Esophagus (tissue), 2 donors: ENCODE data around the gene CLOCK. TPM values are rescaled to one million over a fixed set of nuclear protein-coding genes. Genes with fewer than 3 reads are reported as not detected.

ENCODE experiments used
- H3K27ac ChIP-seq, 2 donors: one replicate each; pipeline ENCODE4 v1.5.1; 2013; ENCODE audit warnings: low read depth in 2 of 2, mild to moderate bottlenecking in 2 of 2, inconsistent platforms in 1 of 2, low read length in 1 of 2, moderate library complexity in 1 of 2
- H3K27me3 ChIP-seq, 2 donors: one replicate each; pipeline ENCODE4 v1.6.1; 2013; ENCODE audit warnings: low read length in 2 of 2, control low read depth in 1 of 2, mild to moderate bottlenecking in 1 of 2; ENCODE audit not compliant: insufficient read depth in 2 of 2, control insufficient read depth in 1 of 2
- H3K36me3 ChIP-seq, 2 donors: one replicate each; pipeline ENCODE4 v1.6.1; 2013; ENCODE audit warnings: low read length in 1 of 2; ENCODE audit not compliant: control insufficient read depth in 2 of 2, insufficient read depth in 2 of 2
- H3K4me1 ChIP-seq, 2 donors: one replicate each; pipeline ENCODE4 v1.6.1; 2013; ENCODE audit warnings: low read length in 1 of 2; ENCODE audit not compliant: control insufficient read depth in 2 of 2, insufficient read depth in 2 of 2
- H3K4me3 ChIP-seq, 2 donors: one replicate each; pipeline ENCODE4 v1.5.1; 2013; ENCODE audit warnings: low read length in 2 of 2, mild to moderate bottlenecking in 2 of 2, low read depth in 1 of 2, moderate library complexity in 1 of 2
- H3K9me3 ChIP-seq, 2 donors: one replicate each; pipeline ENCODE4 v1.6.1; 2013; ENCODE audit warnings: mild to moderate bottlenecking in 2 of 2, low read depth in 1 of 2, low read length in 1 of 2, moderate library complexity in 1 of 2; ENCODE audit not compliant: control insufficient read depth in 2 of 2, insufficient read depth in 1 of 2
- WGBS, 2 donors: extraction: QIAGEN DNeasy Blood & Tissue Kit; methylation state at CpG; one replicate each; pipeline ENCODE4 v1.1.7; 2013; 5-methylcytosine and 5-hydroxymethylcytosine counted together
- polyA plus RNA-seq, 2 donors: library from polyadenylated mRNA; stranded (reverse); fragments of 200-250 nt; gene quantifications; one replicate each; pipeline ENCODE4 v1.2.3, GENCODE V29; 2013
- donor health status: healthy with polysubstance abuse.
- donor health status: Bipolar disorder and iron deficiency.

The CLOCK gene
- polyA plus RNA-seq, 2 donors: 8.0 to 8.3 TPM

GRCh38 chr4:55466001-55466400, 80.7 kb downstream of the CLOCK start:
- Histone ChIP-seq H3K27me3 (no peaks in the 10 kb centered on the region), H3K4me1 (no peaks in the 10 kb centered on the region), H3K9me3 (no peaks in the 10 kb centered on the region), H3K27ac (no peak overlapping the region), H3K36me3 (peaks cover 3 to 6% of the 10 kb centered on the region in 2 donors), H3K4me3 (no peak overlapping the region)
- WGBS, 2 donors: 90 to 95% methylated on average over 3 of the region's 3 CpGs

GRCh38 chr4:55458611-55459010, 88.1 kb downstream of the CLOCK start:
- H3K4me3 ChIP-seq: no peak overlapping the region
- 71 to 79% methylated on average over 2 of the region's 2 CpGs for WGBS, 2 donors
- H3K27me3 ChIP-seq: no peaks in the 10 kb centered on the region
- H3K4me1 ChIP-seq: no peaks in the 10 kb centered on the region
- H3K27ac ChIP-seq: no peak overlapping the region
- peaks cover 0 to 6% of the 10 kb centered on the region in 2 donors for H3K36me3 ChIP-seq
- no peaks in the 10 kb centered on the region for H3K9me3 ChIP-seq

GRCh38 chr4:55458164-55458563, 88.5 kb downstream of the CLOCK start:
- H3K4me3 ChIP-seq: no peak overlapping the region
- H3K27me3 ChIP-seq: no peaks in the 10 kb centered on the region
- 38 to 71% methylated on average over 5 of the region's 5 CpGs for WGBS, 2 donors
- no peak overlapping the region for H3K27ac ChIP-seq
- no peaks in the 10 kb centered on the region for H3K9me3 ChIP-seq
- H3K36me3 ChIP-seq: peaks cover 0 to 6% of the 10 kb centered on the region in 2 donors
- H3K4me1 ChIP-seq: no peaks in the 10 kb centered on the region

- Histone ChIP-seq H3K36me3 (peaks cover 4% of the 10 kb centered on the region in 2 donors), H3K4me1 (no peaks in the 10 kb centered on the region), H3K9me3 (no peaks in the 10 kb centered on the region), H3K27ac (no peak overlapping the region), H3K4me3 (no peak overlapping the region), H3K27me3 (no peaks in the 10 kb centered on the region)
- 92 to 96% methylated on average over 8 of the region's 8 CpGs for WGBS, 2 donors
These were observed 96.1 kb downstream of the CLOCK start for GRCh38 chr4:55450566-55450965.

GRCh38 chr4:55447831-55448230, 98.9 kb downstream of the CLOCK start:
- WGBS, 2 donors: 78 to 91% methylated on average over 1 of the region's 1 CpG
- H3K9me3 ChIP-seq: no peaks in the 10 kb centered on the region
- H3K4me3 ChIP-seq: no peak overlapping the region
- no peaks in the 10 kb centered on the region for H3K4me1 ChIP-seq
- H3K27me3 ChIP-seq: no peaks in the 10 kb centered on the region
- no peak overlapping the region for H3K27ac ChIP-seq
- H3K36me3 ChIP-seq: peaks cover 4% of the 10 kb centered on the region in 2 donors

GRCh38 chr4:55447108-55447708, 99.5 kb downstream of the CLOCK start:
- Histone ChIP-seq H3K27me3 (no peaks in the 10 kb centered on the region), H3K36me3 (peaks cover 4 to 5% of the 10 kb centered on the region in 2 donors), H3K9me3 (no peaks in the 10 kb centered on the region), H3K4me3 (no peak overlapping the region), H3K4me1 (no peaks in the 10 kb centered on the region), H3K27ac (no peak overlapping the region)
- WGBS, 2 donors: 92 to 94% methylated on average over 9 of the region's 9 CpGs

GRCh38 chr4:55446578-55446922, 100.2 kb downstream of the CLOCK start:
- 92 to 93% methylated on average over 1 of the region's 1 CpG for WGBS, 2 donors
- H3K27me3 ChIP-seq: no peaks in the 10 kb centered on the region
- peaks cover 2% of the 10 kb centered on the region in 2 donors for H3K36me3 ChIP-seq
- H3K9me3 ChIP-seq: no peaks in the 10 kb centered on the region
- H3K4me1 ChIP-seq: no peaks in the 10 kb centered on the region
- no peak overlapping the region for H3K27ac ChIP-seq
- H3K4me3 ChIP-seq: no peak overlapping the region

- WGBS, 2 donors: 93 to 94% methylated on average over 2 of the region's 2 CpGs
- Histone ChIP-seq H3K27me3 (no peaks in the 10 kb centered on the region), H3K36me3 (peaks cover 2% of the 10 kb centered on the region in 2 donors), H3K4me1 (no peaks in the 10 kb centered on the region), H3K9me3 (no peaks in the 10 kb centered on the region), H3K4me3 (no peak overlapping the region), H3K27ac (no peak overlapping the region)
These were observed 100.7 kb downstream of the CLOCK start for GRCh38 chr4:55445921-55446577.

GRCh38 chr4:55444827-55445226, 101.9 kb downstream of the CLOCK start:
- no peaks in the 10 kb centered on the region for H3K4me1 ChIP-seq
- H3K9me3 ChIP-seq: no peaks in the 10 kb centered on the region
- H3K36me3 ChIP-seq: peaks cover 0 to 2% of the 10 kb centered on the region in 2 donors
- 32% methylated on average over 2 of the region's 2 CpGs for WGBS, 2 donors
- no peak overlapping the region for H3K27ac ChIP-seq
- no peaks in the 10 kb centered on the region for H3K27me3 ChIP-seq
- H3K4me3 ChIP-seq: no peak overlapping the region

GRCh38 chr4:55442541-55442940, 104.2 kb downstream of the CLOCK start:
- Histone ChIP-seq H3K4me3 (no peak overlapping the region), H3K27ac (no peak overlapping the region), H3K9me3 (no peaks in the 10 kb centered on the region), H3K36me3 (peaks cover 3 to 4% of the 10 kb centered on the region in 2 donors), H3K4me1 (no peaks in the 10 kb centered on the region), H3K27me3 (no peaks in the 10 kb centered on the region)
- 64 to 68% methylated on average over 1 of the region's 1 CpG for WGBS, 2 donors
